Karpas-422 (cell line): ENCODE results near the gene LRRC4. TPM values are rescaled to one million over a fixed set of nuclear protein-coding genes. Genes with fewer than 3 reads are reported as not detected.

Experiments
- DNase-seq: peaks from one replicate; pipeline ENCODE4 v3.0.0-alpha.2; 2015
- H2AFZ ChIP-seq: fragments of 200-600 bp; sonication (generic); 2 replicates; pipeline ENCODE4 v1.6.1; 2014; ENCODE audit warnings: antibody characterized with exemption, low read length, mixed read lengths
- H3K27ac ChIP-seq: fragments of 200-600 bp; sonication (generic); 2 replicates; pipeline ENCODE4 v1.5.1; 2014; ENCODE audit warnings: mild to moderate bottlenecking, low read length, moderate library complexity
- H3K27me3 ChIP-seq: fragments of 200-600 bp; sonication (generic); 2 replicates; pipeline ENCODE4 v1.6.1; 2014; ENCODE audit warnings: low read length, mixed read lengths
- H3K36me3 ChIP-seq: fragments of 200-600 bp; sonication (generic); 2 replicates; pipeline ENCODE4 v1.6.1; 2014; ENCODE audit warnings: low read length, mixed read lengths; ENCODE audit not compliant: insufficient read depth
- H3K4me1 ChIP-seq: fragments of 200-600 bp; sonication (generic); 2 replicates; pipeline ENCODE4 v1.6.1; 2014; ENCODE audit warnings: mild to moderate bottlenecking, low read length, mixed read lengths
- H3K4me2 ChIP-seq: fragments of 200-600 bp; sonication (generic); 2 replicates; pipeline ENCODE4 v1.6.1; 2014; ENCODE audit warnings: low read length, low read depth, mild to moderate bottlenecking; ENCODE audit not compliant: poor library complexity, severe bottlenecking
- H3K4me3 ChIP-seq: fragments of 200-600 bp; sonication (generic); 2 replicates; pipeline ENCODE4 v1.5.1; 2014; ENCODE audit warnings: mild to moderate bottlenecking, antibody characterized with exemption, low read length, mixed read lengths
- H3K79me2 ChIP-seq: fragments of 200-600 bp; sonication (generic); 2 replicates; pipeline ENCODE4 v1.6.1; 2014; ENCODE audit warnings: mild to moderate bottlenecking, low read length, mixed read lengths
- H3K9ac ChIP-seq: fragments of 200-600 bp; sonication (generic); 2 replicates; pipeline ENCODE4 v1.6.0; 2014; ENCODE audit warnings: low read length
- H3K9me2 ChIP-seq: fragments of 200-600 bp; sonication (generic), shearing (Covaris generic); replicated peaks from 2 replicates; pipeline ENCODE4 v1.6.0; 2014; ENCODE audit warnings: mild to moderate bottlenecking, low read length, moderate library complexity; ENCODE audit not compliant: insufficient read depth
- H3K9me3 ChIP-seq: fragments of 300-700, 200-600 bp; sonication (generic); 2 replicates; pipeline ENCODE4 v1.6.1; 2014; ENCODE audit warnings: low read length, mixed read lengths
- H4K20me1 ChIP-seq: fragments of 200-600 bp; sonication (generic); 2 replicates; pipeline ENCODE4 v1.6.1; 2014; ENCODE audit warnings: mild to moderate bottlenecking, antibody characterized with exemption, low read length, low read depth; ENCODE audit not compliant: insufficient read depth
- total RNA-seq: library from RNA; depleted of rRNA; stranded (reverse); fragments of >200 nt; shearing (Covaris generic); gene quantifications from 2 replicates; pipeline ENCODE4 v1.2.3, GENCODE V29; 2014; ENCODE audit warnings: low replicate concordance

Gene LRRC4
- total RNA-seq, 1 experiment from 2014 or later, result 52.0 TPM

GRCh38 chr7:128074336-128074735 is 43.1 kb upstream of the LRRC4 start:
- Histone ChIP-seq H3K9ac (no peak overlapping the region), H3K27me3 (no peaks in the 10 kb centered on the region), H3K4me3 (no peak overlapping the region), H3K9me2 (no peaks in the 10 kb centered on the region), H3K27ac (no peak overlapping the region), H3K9me3 (no peaks in the 10 kb centered on the region), H4K20me1 (no peaks in the 10 kb centered on the region), H3K4me1 (no peaks in the 10 kb centered on the region), H3K4me2 (no peak overlapping the region), H3K36me3 (no peaks in the 10 kb centered on the region), H2AFZ (no peak overlapping the region), H3K79me2 (no peaks in the 10 kb centered on the region)
- DNase-seq, result no peak

DNA sequence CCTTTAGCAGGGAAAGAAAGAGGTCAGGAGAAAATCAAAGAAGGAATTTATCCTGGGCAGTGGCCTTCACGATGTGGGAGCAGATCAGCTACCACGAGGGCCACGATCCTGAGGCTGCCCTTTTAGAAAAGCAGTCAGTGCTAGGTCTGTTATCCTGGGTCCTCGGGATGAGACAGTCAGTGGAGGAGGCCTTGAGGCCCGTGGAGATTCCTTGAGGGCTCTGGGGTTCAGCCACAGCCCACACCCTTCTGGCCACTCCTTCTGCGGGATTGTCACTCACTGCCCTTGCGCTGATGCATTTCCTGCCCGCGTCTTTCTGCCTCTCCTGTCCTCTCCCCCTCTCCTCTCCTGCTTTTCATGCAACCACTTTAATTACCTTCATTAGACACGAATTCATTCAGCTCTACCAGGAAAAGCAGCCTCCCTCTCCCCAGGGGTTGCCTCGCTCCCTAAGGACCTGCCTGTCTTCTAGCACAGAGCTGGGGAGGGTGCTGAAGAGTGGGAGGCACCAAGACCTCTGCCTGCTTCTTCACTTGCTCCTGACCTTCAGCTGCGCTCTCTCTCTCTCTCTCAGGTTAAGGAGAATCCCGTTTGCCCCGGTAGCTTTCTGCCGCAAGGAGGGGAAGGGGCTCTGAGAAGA is 42.6 kb upstream of the LRRC4 start:
- H3K79me2 ChIP-seq, result no peaks in the 10 kb centered on the region
- no peak overlapping the region for H3K4me3 ChIP-seq
- no peak for DNase-seq
- H3K27me3 ChIP-seq, result no peaks in the 10 kb centered on the region
- no peak overlapping the region for H2AFZ ChIP-seq
- H3K4me1 ChIP-seq, result no peaks in the 10 kb centered on the region
- H3K27ac ChIP-seq, result no peak overlapping the region
- H3K9me3 ChIP-seq, result no peaks in the 10 kb centered on the region
- no peak overlapping the region for H3K4me2 ChIP-seq
- H3K9me2 ChIP-seq, result no peaks in the 10 kb centered on the region
- H4K20me1 ChIP-seq, result no peaks in the 10 kb centered on the region
- no peak overlapping the region for H3K9ac ChIP-seq
- H3K36me3 ChIP-seq, result no peaks in the 10 kb centered on the region

DNA sequence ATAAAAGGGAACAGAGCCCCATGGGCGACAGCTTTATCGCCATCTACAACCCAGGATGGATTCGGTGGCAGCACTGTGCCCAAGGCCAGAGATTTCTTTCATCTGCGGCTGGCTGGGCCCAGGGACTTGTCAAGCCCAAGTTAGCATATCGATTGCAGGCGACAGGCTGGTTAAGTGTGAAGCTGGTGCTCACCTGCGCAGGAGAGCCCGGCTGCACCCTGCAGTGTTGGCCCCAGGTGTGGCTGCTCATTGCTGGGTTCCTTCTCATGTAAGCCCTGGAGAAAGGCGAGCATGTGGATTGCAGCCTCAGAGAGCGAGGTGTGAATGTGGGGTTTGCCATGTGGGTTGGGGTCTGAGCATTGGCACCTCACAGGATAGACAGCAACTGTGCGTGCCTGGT is 40.6 kb upstream of the LRRC4 start:
- no peaks in the 10 kb centered on the region for H3K27me3 ChIP-seq
- H3K9me3 ChIP-seq, result no peaks in the 10 kb centered on the region
- no peak overlapping the region for H3K9ac ChIP-seq
- H3K9me2 ChIP-seq, result no peaks in the 10 kb centered on the region
- H2AFZ ChIP-seq, result no peak overlapping the region
- no peaks in the 10 kb centered on the region for H4K20me1 ChIP-seq
- H3K4me1 ChIP-seq, result no peaks in the 10 kb centered on the region
- H3K4me3 ChIP-seq, result no peak overlapping the region
- H3K36me3 ChIP-seq, result no peaks in the 10 kb centered on the region
- no peak overlapping the region for H3K27ac ChIP-seq
- no peak for DNase-seq
- H3K4me2 ChIP-seq, result no peak overlapping the region
- H3K79me2 ChIP-seq, result no peaks in the 10 kb centered on the region

DNA sequence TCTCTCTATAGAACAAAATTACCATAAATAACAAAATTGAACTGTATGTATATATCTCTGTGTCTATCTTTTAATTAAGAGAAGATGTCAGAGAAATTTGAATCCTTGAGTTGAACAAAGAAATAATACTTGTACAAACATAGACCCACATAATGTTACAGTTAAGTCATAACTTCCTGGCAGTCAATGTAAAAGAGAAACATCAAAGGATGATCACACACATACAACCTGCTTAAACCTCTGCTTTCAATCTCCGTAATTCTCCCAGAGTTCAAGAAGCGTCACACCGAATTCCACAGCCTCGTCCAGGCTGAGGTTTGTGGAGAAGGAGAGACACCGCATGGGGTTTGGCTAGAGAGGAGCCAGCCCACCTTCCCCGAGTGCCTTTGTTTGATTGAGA is 40.1 kb upstream of the LRRC4 start:
- Histone ChIP-seq H3K9ac (no peak overlapping the region), H3K27ac (no peak overlapping the region), H3K4me1 (no peaks in the 10 kb centered on the region), H3K4me3 (no peak overlapping the region), H2AFZ (no peak overlapping the region), H3K27me3 (no peaks in the 10 kb centered on the region), H3K36me3 (no peaks in the 10 kb centered on the region), H4K20me1 (no peaks in the 10 kb centered on the region), H3K4me2 (no peak overlapping the region), H3K9me3 (no peaks in the 10 kb centered on the region), H3K79me2 (no peaks in the 10 kb centered on the region), H3K9me2 (no peaks in the 10 kb centered on the region)
- no peak for DNase-seq

DNA sequence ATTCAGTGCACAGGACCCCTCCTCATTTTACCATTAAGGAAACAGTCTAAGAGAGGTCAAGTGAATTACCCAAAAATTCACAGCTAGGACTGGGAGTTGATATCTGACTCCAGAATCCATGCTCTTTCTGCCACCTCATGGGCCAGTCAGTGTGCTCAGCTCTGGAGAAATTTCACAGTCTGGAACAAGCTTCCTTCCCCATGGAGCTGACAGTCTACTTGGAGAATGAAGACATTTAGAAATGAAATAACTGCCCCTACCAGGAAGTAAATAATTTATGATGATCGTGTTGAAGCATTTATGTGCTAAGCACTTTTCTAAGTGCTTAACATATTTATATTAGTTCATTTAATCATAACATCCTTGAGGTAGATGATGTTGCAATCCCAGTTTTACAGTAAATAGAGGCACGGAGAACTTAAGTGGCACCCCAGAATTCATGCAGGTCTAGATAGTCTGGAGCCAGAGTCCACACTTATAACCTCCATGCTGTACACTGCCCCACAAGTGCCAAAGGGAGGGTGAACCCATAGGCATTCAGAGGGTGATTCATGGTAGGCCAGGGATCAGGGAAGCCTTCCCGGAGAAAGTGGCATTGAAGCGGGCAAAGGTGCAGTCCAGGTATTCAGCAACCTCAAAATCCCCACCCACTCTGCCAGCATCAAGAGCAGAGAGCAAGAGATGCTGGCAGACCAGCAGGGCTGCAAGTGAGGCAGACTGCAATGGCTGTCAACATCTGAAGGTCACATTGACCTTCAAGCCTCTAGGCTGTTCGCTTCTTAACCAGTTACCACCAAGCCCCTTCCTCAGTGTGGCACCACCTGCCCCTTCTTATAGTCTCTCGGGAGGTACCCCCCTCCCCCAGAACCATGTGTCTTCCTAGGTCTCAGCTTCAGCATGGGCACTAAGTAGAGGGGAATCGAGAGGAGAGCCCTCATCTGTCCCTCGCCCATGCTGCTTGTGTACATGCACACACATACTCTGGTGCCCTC is 38.4 kb upstream of the LRRC4 start:
- Histone ChIP-seq H4K20me1 (no peaks in the 10 kb centered on the region), H3K4me3 (no peak overlapping the region), H2AFZ (no peak overlapping the region), H3K9ac (no peak overlapping the region), H3K9me2 (no peaks in the 10 kb centered on the region), H3K36me3 (no peaks in the 10 kb centered on the region), H3K27ac (no peak overlapping the region), H3K4me1 (no peaks in the 10 kb centered on the region), H3K9me3 (no peaks in the 10 kb centered on the region), H3K4me2 (no peak overlapping the region), H3K79me2 (no peaks in the 10 kb centered on the region), H3K27me3 (no peaks in the 10 kb centered on the region)
- no peak for DNase-seq

GRCh38 chr7:128068785-128069184 is 37.5 kb upstream of the LRRC4 start:
- Histone ChIP-seq H4K20me1 (no peaks in the 10 kb centered on the region), H3K27ac (no peak overlapping the region), H3K9ac (no peak overlapping the region), H3K27me3 (no peaks in the 10 kb centered on the region), H3K4me3 (no peak overlapping the region), H3K4me1 (no peaks in the 10 kb centered on the region), H3K79me2 (no peaks in the 10 kb centered on the region), H2AFZ (no peak overlapping the region), H3K9me2 (no peaks in the 10 kb centered on the region), H3K36me3 (no peaks in the 10 kb centered on the region), H3K4me2 (no peak overlapping the region), H3K9me3 (no peaks in the 10 kb centered on the region)
- DNase-seq, result no peak

DNA sequence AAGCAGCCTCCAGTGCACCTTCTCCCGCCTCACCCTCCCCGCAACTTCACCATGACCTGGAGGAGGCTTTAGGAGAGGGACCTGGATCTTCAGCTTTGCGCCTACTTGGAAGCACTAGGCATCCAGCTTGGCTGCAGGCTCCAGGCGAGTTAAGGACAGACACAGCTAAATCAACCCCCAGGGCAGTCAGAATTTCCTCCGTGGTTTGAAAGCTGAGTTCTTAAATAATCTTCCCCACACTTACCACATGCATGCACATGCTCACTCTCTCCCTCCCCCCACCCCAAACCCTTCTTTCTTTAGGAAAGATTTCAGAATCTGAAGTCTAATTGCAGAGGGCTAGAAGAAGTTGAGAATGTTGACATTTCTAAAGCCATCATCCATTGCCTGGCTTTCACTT is 36.7 kb upstream of the LRRC4 start:
- Histone ChIP-seq H3K4me3 (no peak overlapping the region), H3K9me2 (no peaks in the 10 kb centered on the region), H3K4me2 (no peak overlapping the region), H3K4me1 (no peaks in the 10 kb centered on the region), H3K79me2 (no peaks in the 10 kb centered on the region), H4K20me1 (no peaks in the 10 kb centered on the region), H3K36me3 (no peaks in the 10 kb centered on the region), H3K9me3 (no peaks in the 10 kb centered on the region), H3K9ac (no peak overlapping the region), H2AFZ (no peak overlapping the region), H3K27ac (no peak overlapping the region), H3K27me3 (no peaks in the 10 kb centered on the region)
- DNase-seq, result no peak

DNA sequence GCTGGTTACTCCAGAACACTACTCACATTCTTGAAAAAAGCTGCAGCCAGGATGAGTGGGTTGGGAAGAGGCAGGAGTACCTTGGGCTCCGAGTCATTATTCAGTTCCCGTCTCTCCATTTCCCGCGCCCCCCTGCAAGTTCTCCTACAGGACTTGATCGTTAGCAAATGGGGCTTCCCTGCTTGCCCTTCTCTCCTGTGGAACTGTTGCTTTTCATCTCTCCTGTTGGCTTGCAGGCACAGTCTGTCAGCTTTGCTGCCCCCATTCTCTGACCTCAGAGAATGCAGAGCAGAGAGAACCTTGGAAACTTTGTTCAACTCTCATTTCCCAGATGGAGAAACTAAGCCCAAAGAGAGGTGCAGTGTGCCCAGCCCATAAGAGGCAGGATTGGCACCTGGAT is 35.6 kb upstream of the LRRC4 start:
- Histone ChIP-seq H3K9me3 (no peaks in the 10 kb centered on the region), H3K27me3 (no peaks in the 10 kb centered on the region), H2AFZ (no peak overlapping the region), H3K4me2 (no peak overlapping the region), H3K9ac (no peak overlapping the region), H3K4me1 (no peaks in the 10 kb centered on the region), H3K9me2 (no peaks in the 10 kb centered on the region), H3K79me2 (no peaks in the 10 kb centered on the region), H3K27ac (no peak overlapping the region), H3K4me3 (no peak overlapping the region), H4K20me1 (no peaks in the 10 kb centered on the region), H3K36me3 (no peaks in the 10 kb centered on the region)
- no peak for DNase-seq
